Testis (tissue), 3 donors: Measurements from ENCODE around the gene TRNAU1AP. TPM values are rescaled to one million over a fixed set of nuclear protein-coding genes. Genes with fewer than 3 reads are reported as not detected.
A peak's percentile ranks its signal among the peaks of the same experiment; 100 is the strongest.
"Not testable (repeated sequence)": the region's sequence is repeated elsewhere in the genome, so short reads cannot be mapped to it uniquely, and the experiment has no call there.

Experiments
- DNase-seq: peaks from one replicate; pipeline ENCODE4 v3.0.0-alpha.2; 2019
- H3K27ac ChIP-seq, 2 donors: fragments of 200-600 bp; sonication (generic); one replicate each; pipeline ENCODE4 v1.5.1; 2019
- H3K27me3 ChIP-seq: fragments of 200-600 bp; sonication (generic); one replicate; pipeline ENCODE4 v1.5.1; 2019
- H3K36me3 ChIP-seq: fragments of 200-600 bp; sonication (generic); one replicate; pipeline ENCODE4 v1.5.1; 2017; ENCODE audit warnings: low read depth; ENCODE audit errors: missing control alignments
- H3K4me1 ChIP-seq: fragments of 200-600 bp; sonication (generic); one replicate; pipeline ENCODE4 v1.5.1; 2019
- H3K4me3 ChIP-seq, 2 donors: fragments of 200-600 bp; sonication (generic); one replicate each; pipeline ENCODE4 v1.5.1; 2017 to 2019
- H3K9me3 ChIP-seq: fragments of 200-600 bp; sonication (generic); one replicate; pipeline ENCODE4 v1.5.1; 2017
- POLR2A ChIP-seq: fragments of 450-650 bp; IDR thresholded peaks from one replicate; pipeline ENCODE4 v1.6.1; 2017; ENCODE audit warnings: antibody characterized with exemption, mild to moderate bottlenecking, moderate library complexity
- WGBS, 2 donors: methylation state at CpG; one replicate each; pipeline ENCODE4 v1.1.5; 2018; 5-methylcytosine and 5-hydroxymethylcytosine counted together
- intact Hi-C: fragments of 100-400 bp; cut with DNase I; formaldehyde crosslinking; loops from one replicate; pipeline ENCODE4 v1.15.1; 2023; ENCODE audit warnings: low total_unique reads
- polyA plus RNA-seq: library from polyadenylated mRNA; stranded (reverse); fragments of 350-450 nt; fragmentation: Illumina TruSeq; extraction: RNeasy Lipid Tissue Mini Kit (QIAGEN cat#74804); gene quantifications from one replicate; pipeline ENCODE4 v1.2.3, GENCODE V29; 2014; ENCODE audit warnings: low read depth, low replicate concordance; ENCODE audit not compliant: insufficient read depth
- total RNA-seq, 2 donors: library from RNA; depleted of rRNA; stranded (reverse); fragments of >200 nt; gene quantifications; one replicate each; pipeline ENCODE4 v1.2.3, GENCODE V29; 2016
- TF ChIP-seq, protein P1 (sequence below), 3 experiments: fragments of 450-650 bp in 2 of 3; fragments of 200-600 bp in 1 of 3; sonication (generic) in 1 of 3; IDR thresholded peaks; one replicate each; pipeline ENCODE4 v1.5.1; 2016 to 2019; ENCODE audit warnings: antibody characterized with exemption in 3 of 3, mild to moderate bottlenecking in 2 of 3, moderate library complexity in 1 of 3

The TRNAU1AP gene
- total and polyA plus RNA-seq, 3 donors from 2014 or later: 15.5 to 22.5 (median 19.8) TPM

DNA sequence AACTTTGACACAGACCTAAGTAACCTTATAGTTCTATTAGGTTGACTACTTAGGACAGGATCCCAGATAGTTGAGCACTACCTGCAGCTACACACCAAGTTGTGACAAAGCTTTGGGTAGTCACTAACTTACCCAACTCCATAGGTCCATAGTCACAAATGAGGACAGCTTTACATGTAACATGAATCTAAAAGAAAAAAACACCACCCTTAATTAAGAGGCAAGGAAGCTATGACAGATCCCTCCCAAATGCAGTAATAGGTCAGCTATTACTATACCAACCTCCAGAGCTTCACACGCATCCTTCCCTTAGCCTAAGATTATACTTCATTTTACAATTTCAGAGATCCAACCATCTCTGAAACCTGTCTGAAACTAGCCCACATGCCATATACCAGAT lies 26.5 kb downstream of the TRNAU1AP start:
- Histone ChIP-seq H3K9me3 (no peaks in the 10 kb centered on the region), H3K4me3 (no peak overlapping the region), H3K27ac (no peak overlapping the region), H3K27me3 (no peaks in the 10 kb centered on the region), H3K36me3 (no peaks in the 10 kb centered on the region), H3K4me1 (peaks cover 14% of the 10 kb centered on the region)
- TF ChIP-seq, protein P1, sequence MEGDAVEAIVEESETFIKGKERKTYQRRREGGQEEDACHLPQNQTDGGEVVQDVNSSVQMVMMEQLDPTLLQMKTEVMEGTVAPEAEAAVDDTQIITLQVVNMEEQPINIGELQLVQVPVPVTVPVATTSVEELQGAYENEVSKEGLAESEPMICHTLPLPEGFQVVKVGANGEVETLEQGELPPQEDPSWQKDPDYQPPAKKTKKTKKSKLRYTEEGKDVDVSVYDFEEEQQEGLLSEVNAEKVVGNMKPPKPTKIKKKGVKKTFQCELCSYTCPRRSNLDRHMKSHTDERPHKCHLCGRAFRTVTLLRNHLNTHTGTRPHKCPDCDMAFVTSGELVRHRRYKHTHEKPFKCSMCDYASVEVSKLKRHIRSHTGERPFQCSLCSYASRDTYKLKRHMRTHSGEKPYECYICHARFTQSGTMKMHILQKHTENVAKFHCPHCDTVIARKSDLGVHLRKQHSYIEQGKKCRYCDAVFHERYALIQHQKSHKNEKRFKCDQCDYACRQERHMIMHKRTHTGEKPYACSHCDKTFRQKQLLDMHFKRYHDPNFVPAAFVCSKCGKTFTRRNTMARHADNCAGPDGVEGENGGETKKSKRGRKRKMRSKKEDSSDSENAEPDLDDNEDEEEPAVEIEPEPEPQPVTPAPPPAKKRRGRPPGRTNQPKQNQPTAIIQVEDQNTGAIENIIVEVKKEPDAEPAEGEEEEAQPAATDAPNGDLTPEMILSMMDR (IDR thresholded peaks at IDR 0.05): no peak
- no peak for TF ChIP-seq POLR2A
- no peak for DNase-seq
- WGBS, 2 donors: 87 to 96% methylated on average over 1 of the region's 1 CpG
- intact Hi-C loops: no loop called here

DNA sequence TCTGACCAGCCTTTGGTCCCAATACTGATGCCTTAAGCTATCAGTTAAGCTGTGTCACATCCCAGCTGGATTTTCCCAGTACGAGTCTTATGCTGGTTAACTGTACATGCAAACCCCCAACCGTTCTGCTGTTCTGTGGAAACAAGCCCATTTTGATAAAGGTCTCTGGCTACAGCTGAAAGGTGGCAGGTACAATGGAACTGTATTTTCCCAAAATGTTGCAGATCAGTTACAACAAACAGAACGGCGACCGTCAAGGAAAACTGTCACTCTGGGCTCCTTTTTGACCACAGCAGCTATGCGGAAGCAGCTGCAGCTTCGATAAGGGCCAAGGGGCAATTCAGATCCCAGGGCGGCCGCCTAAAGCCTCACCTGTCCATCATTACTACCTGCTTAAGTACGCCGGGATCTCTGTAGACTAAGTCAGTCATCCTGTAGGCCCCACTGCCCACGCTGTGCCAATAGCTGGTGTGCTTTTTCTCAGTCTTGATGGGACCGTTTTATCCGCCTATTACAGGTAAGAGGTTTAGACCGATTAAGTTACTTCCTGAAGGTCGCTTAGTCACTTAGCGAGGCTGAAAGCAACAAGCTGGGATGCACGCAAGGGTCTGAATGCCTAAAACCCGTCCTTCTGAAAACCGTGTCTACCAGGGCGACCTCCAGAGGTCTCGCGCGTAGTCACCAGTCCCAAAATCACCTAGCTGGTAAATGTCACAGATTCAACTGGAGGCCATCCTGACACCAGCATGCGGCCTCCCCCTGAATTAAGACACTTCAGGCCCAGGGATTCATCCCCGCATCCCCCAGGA lies 28.0 kb downstream of the TRNAU1AP start:
- 2 to 3% methylated on average over 21 to 26 of the region's 26 CpGs for WGBS, 2 donors
- H3K36me3 ChIP-seq: no peaks in the 10 kb centered on the region
- no peaks in the 10 kb centered on the region for H3K9me3 ChIP-seq
- peaks cover 14% of the 10 kb centered on the region for H3K4me1 ChIP-seq
- H3K4me3 ChIP-seq: peak overlapping the region; percentile 77 to 85
- H3K27me3 ChIP-seq: no peaks in the 10 kb centered on the region
- peak; percentile 40 for DNase-seq
- no peak for TF ChIP-seq POLR2A
- TF ChIP-seq, protein P1 (IDR thresholded peaks at IDR 0.05): no peak
- intact Hi-C loops: no loop called here
- H3K27ac ChIP-seq: peak overlapping the region; percentile 5 to 85

DNA sequence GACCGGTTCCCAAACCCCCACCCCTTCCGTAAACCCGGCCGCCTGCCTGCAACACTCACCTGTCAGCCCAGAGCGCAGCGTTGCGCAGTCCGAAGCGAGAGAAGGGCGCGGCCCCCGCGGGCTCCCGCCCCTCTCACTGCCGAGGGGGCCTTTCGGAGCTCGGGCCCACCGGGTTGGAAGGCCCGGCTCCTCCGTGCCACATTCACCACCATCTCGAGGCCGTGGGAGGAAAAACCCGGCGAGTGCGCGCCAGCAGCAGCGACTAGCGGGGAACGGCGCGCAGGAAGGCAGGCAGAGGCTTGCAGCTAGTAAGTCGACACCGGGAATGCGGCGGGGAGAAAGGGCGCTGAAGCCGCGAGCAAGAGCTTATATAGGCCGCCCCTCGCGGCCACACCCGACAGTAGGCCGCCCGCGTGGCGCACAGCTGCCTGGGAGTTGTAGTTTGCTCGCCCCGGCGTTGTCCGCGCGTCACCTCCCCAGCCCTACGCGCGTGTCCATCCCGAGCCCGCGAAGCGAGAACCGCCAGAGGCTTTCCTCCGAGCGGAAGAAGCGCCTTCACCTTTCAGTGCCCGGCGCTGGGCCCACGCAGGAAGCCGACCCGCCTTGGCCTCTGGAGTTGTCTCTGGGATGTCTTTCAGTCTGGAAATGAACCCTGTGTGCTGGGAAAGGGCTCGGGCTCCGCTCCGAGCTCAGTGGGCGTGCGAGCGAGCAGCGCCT lies 28.8 kb downstream of the TRNAU1AP start:
- Histone ChIP-seq H3K27ac (peak overlapping the region; percentile 61 to 85), H3K27me3 (no peaks in the 10 kb centered on the region), H3K9me3 (no peaks in the 10 kb centered on the region), H3K4me3 (peak overlapping the region; percentile 77 to 85), H3K36me3 (no peaks in the 10 kb centered on the region), H3K4me1 (peaks cover 14% of the 10 kb centered on the region)
- intact Hi-C loops: no loop called here
- peak; percentile 97 for DNase-seq
- TF ChIP-seq, protein P1 (IDR thresholded peaks at IDR 0.05): peak; percentile 10 to 41 (median 23)
- no peak for TF ChIP-seq POLR2A
- 0 to 1% methylated on average over 12 to 48 of the region's 75 CpGs for WGBS, 2 donors

DNA sequence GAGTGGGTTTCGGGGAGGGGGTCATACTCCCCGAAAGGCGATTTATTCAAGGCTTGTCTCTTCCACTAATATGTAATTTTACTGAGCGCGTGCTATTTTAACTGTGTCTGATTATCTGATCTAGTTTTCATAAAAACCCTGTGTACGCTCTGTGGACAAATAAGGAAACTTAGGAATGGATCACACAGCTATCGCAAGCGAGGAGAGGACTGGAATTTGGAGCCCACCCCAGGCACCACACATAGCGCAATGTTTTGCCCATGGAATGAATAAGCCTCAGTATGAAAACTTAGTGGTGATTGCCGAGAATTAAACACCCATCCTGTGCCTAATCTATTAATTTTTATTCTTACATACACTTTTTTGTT lies 29.3 kb downstream of the TRNAU1AP start:
- DNase-seq: no peak
- no peak for TF ChIP-seq POLR2A
- TF ChIP-seq, protein P1 (IDR thresholded peaks at IDR 0.05): no peak
- H3K36me3 ChIP-seq: no peaks in the 10 kb centered on the region
- no peaks in the 10 kb centered on the region for H3K9me3 ChIP-seq
- H3K27ac ChIP-seq: peak overlapping the region; percentile 61 to 85
- peak overlapping the region; percentile 77 to 85 for H3K4me3 ChIP-seq
- WGBS, 2 donors: 0 to 1% methylated on average over 10 of the region's 10 CpGs
- intact Hi-C loops: no loop called here
- peaks cover 14% of the 10 kb centered on the region for H3K4me1 ChIP-seq
- H3K27me3 ChIP-seq: no peaks in the 10 kb centered on the region

DNA sequence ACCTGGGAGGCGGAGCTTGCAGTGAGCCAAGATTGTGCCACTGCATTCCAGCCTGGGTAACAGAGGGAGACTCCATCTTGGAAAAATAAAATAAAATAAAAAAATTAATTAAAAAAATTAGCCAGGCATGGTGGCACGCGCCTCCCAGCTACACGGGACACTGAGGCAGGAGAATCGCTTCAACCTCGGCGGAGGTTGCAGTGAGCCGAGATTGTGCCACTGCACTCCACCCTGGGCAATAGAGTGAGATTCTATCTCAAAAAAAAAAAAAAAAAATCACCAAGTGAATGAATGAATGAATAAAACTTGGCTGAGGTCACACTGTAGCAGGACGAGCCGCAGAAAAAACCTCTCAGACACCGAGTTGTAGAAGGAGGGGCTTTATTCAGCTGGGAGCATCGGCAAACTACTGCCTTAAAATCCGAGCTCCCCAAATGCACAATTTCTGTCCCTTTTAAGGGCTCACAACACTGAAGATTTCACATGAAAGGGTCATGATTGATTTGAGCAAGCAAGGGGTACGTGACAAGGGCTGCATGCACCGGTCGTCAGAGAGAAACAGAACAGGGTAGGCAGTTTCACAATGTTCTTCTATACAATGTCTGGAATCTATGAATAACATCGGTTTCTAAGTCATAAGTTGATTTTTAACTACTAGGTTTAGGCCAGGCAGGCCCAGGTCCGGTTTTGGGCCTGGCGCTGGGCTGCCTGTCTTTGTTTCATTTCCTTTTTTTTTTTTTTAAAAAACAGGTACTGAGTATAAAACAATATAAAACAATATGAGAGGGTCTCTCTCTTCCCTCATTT lies 33.9 kb downstream of the TRNAU1AP start:
- H3K9me3 ChIP-seq, H3K4me1 ChIP-seq, H3K4me3 ChIP-seq, H3K27ac ChIP-seq, DNase-seq, intact Hi-C loops, H3K27me3 ChIP-seq, H3K36me3 ChIP-seq: not testable (repeated sequence)
- whole genome bisulfite sequencing, 2 donors: 92 to 93% methylated on average over 19 of the region's 19 CpGs
